ENCODE results near the gene NUDT3. TPM values are rescaled to one million over a fixed set of nuclear protein-coding genes. Genes with fewer than 3 reads are reported as not detected.

Gene NUDT3
- total and polyA plus RNA-seq, 2 experiments from 2014 or later: 12.1 to 31.1 TPM

DNA sequence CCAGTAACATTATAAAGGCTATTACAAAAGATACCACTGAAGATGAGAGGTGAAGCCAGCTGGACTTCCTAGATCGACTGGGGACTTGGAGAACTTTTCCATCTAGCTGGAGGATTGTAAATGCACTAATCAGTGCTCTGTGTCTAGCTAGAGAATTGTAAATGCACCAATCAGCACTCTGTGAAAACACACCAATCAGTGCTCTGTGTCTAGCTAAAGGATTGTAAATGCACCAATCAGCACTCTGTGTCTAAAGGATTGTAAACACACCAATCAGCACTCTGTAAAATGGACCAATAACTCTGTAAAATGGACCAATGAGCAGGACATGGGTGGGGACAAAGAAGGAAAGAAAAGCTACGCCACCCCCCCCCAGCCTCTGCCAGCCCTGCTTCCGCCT lies 47.0 kb upstream of the NUDT3 start:
- Histone ChIP-seq H3K9me2 (ENCODE audit: insufficient read depth) (no peaks in the 10 kb centered on the region), H3K4me1 (ENCODE audit: insufficient read depth) (no peaks in the 10 kb centered on the region)
- H3K4me3 Mint-ChIP-seq: no peak overlapping the region

More for the DNA sequence above, 47.0 kb upstream of the NUDT3 start:
- no peaks in the 10 kb centered on the region for H3K27me3 ChIP-seq (ENCODE audit: insufficient read depth)
- H3K79me2 ChIP-seq (replicated peaks; ENCODE audit: insufficient read depth): no peaks in the 10 kb centered on the region
- no peaks in the 10 kb centered on the region for H3K36me3 ChIP-seq (ENCODE audit: insufficient read depth)
- no peak overlapping the region for H3K4me3 ChIP-seq
- no peak overlapping the region for H3K27ac ChIP-seq (ENCODE audit: low read depth)
- ATAC-seq (no peak), DNase-seq (ENCODE audit: low spot score) (no peak)
- Mint-ChIP-seq H3K27ac (no peak overlapping the region), H3K27me3 (ENCODE audit: insufficient read depth, low read depth, poor library complexity) (peaks cover 3% of the 10 kb centered on the region), H3K4me1 (no peaks in the 10 kb centered on the region), H3K9me3 (peaks cover 30% of the 10 kb centered on the region), H3K36me3 (ENCODE audit: low read depth) (peaks cover 13% of the 10 kb centered on the region; the same call in 2 of the 3 replicates)
- no peak overlapping the region for H3K4me2 ChIP-seq
- H2AFZ ChIP-seq: no peak overlapping the region
- no peaks in the 10 kb centered on the region for H4K20me1 ChIP-seq (replicated peaks; ENCODE audit: insufficient read depth)
- TF ChIP-seq EZH2 (IDR thresholded peaks at IDR 0.05; ENCODE audit: low read depth, unreplicated experiment): no peak
- TF ChIP-seq, protein P1, sequence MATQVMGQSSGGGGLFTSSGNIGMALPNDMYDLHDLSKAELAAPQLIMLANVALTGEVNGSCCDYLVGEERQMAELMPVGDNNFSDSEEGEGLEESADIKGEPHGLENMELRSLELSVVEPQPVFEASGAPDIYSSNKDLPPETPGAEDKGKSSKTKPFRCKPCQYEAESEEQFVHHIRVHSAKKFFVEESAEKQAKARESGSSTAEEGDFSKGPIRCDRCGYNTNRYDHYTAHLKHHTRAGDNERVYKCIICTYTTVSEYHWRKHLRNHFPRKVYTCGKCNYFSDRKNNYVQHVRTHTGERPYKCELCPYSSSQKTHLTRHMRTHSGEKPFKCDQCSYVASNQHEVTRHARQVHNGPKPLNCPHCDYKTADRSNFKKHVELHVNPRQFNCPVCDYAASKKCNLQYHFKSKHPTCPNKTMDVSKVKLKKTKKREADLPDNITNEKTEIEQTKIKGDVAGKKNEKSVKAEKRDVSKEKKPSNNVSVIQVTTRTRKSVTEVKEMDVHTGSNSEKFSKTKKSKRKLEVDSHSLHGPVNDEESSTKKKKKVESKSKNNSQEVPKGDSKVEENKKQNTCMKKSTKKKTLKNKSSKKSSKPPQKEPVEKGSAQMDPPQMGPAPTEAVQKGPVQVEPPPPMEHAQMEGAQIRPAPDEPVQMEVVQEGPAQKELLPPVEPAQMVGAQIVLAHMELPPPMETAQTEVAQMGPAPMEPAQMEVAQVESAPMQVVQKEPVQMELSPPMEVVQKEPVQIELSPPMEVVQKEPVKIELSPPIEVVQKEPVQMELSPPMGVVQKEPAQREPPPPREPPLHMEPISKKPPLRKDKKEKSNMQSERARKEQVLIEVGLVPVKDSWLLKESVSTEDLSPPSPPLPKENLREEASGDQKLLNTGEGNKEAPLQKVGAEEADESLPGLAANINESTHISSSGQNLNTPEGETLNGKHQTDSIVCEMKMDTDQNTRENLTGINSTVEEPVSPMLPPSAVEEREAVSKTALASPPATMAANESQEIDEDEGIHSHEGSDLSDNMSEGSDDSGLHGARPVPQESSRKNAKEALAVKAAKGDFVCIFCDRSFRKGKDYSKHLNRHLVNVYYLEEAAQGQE (IDR thresholded peaks at IDR 0.05; ENCODE audit: unreplicated experiment): no peak
- no peak for TF ChIP-seq NANOG (IDR thresholded peaks at IDR 0.05; ENCODE audit: borderline replicate concordance)
- no peak for TF ChIP-seq EZH2phosphoT487 (IDR thresholded peaks at IDR 0.05; ENCODE audit: unreplicated experiment)
- TF ChIP-seq CREB1 (CRISPR knock-in tag; IDR thresholded peaks at IDR 0.05; ENCODE audit: low read depth): no peak
- TF ChIP-seq ZNF114 (CRISPR knock-in tag; IDR thresholded peaks at IDR 0.05): no peak
- TF ChIP-seq, protein P2, sequence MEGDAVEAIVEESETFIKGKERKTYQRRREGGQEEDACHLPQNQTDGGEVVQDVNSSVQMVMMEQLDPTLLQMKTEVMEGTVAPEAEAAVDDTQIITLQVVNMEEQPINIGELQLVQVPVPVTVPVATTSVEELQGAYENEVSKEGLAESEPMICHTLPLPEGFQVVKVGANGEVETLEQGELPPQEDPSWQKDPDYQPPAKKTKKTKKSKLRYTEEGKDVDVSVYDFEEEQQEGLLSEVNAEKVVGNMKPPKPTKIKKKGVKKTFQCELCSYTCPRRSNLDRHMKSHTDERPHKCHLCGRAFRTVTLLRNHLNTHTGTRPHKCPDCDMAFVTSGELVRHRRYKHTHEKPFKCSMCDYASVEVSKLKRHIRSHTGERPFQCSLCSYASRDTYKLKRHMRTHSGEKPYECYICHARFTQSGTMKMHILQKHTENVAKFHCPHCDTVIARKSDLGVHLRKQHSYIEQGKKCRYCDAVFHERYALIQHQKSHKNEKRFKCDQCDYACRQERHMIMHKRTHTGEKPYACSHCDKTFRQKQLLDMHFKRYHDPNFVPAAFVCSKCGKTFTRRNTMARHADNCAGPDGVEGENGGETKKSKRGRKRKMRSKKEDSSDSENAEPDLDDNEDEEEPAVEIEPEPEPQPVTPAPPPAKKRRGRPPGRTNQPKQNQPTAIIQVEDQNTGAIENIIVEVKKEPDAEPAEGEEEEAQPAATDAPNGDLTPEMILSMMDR (conservative IDR thresholded peaks at IDR 0.05; ENCODE audit: low read depth in 2 of 2): no peak
- TF ChIP-seq, protein P3, sequence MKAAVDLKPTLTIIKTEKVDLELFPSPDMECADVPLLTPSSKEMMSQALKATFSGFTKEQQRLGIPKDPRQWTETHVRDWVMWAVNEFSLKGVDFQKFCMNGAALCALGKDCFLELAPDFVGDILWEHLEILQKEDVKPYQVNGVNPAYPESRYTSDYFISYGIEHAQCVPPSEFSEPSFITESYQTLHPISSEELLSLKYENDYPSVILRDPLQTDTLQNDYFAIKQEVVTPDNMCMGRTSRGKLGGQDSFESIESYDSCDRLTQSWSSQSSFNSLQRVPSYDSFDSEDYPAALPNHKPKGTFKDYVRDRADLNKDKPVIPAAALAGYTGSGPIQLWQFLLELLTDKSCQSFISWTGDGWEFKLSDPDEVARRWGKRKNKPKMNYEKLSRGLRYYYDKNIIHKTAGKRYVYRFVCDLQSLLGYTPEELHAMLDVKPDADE (IDR thresholded peaks at IDR 0.05): no peak
- no peak for TF ChIP-seq POLR2AphosphoS5 (IDR thresholded peaks at IDR 0.05; ENCODE audit: low read depth)
- H3F3A ChIP-seq (replicated peaks; ENCODE audit: low read depth): no peaks in the 10 kb centered on the region
